CD4-positive, alpha-beta T cell (primary cell): ENCODE data around the gene SNRNP27. TPM values are rescaled to one million over a fixed set of nuclear protein-coding genes. Genes with fewer than 3 reads are reported as not detected.

Source experiments
- ATAC-seq: fragments of 200-7000 bp; cut with Tn5 transposase; one replicate; pipeline ENCODE4 v1.10.0; 2022; ENCODE audit warnings: mild to moderate bottlenecking; ENCODE audit not compliant: poor library complexity
- CTCF ChIA-PET: fragments of 350-600 bp; sonication (Branson Sonifier 250); formaldehyde crosslinking; loops from one replicate; lab custom pipeline; 2021; ENCODE audit warnings: antibody characterized with exemption, inconsistent platforms; lab: Charles Lee
- POLR2A ChIA-PET: fragments of 350-600 bp; sonication (Branson Sonifier 250); formaldehyde crosslinking; loops from one replicate; lab custom pipeline; 2021; ENCODE audit warnings: antibody characterized with exemption, inconsistent platforms; lab: Charles Lee
- DNase-seq, 14 experiments: peaks; one replicate each; pipeline ENCODE4 v3.0.0-alpha.2; 2013 to 2020; ENCODE audit warnings: mixed read lengths in 2 of 14
- H3K27ac ChIP-seq, 2 donors: one replicate each; pipeline versions ENCODE4 v1.5.1 to v1.7.0; 2013; ENCODE audit warnings: low read length in 2 of 2, low read depth in 1 of 2, mild to moderate bottlenecking in 1 of 2
- H3K27me3 ChIP-seq, 2 experiments: 1 replicate in 1 of 2; 2 replicates in 1 of 2; pipeline versions ENCODE4 v1.6.1 to v1.7.0; 2013; ENCODE audit warnings: low read length in 2 of 2, control low read depth in 1 of 2, mild to moderate bottlenecking in 1 of 2, moderate library complexity in 1 of 2; ENCODE audit not compliant: insufficient read depth in 2 of 2, control insufficient read depth in 1 of 2
- H3K36me3 ChIP-seq: one replicate; pipeline ENCODE4 v1.6.1; 2013; ENCODE audit warnings: low read length, control low read depth; ENCODE audit not compliant: insufficient read depth
- H3K4me1 ChIP-seq: one replicate; pipeline ENCODE4 v1.6.1; 2013; ENCODE audit warnings: low read length, control low read depth; ENCODE audit not compliant: insufficient read depth
- H3K4me3 ChIP-seq: one replicate; pipeline ENCODE4 v1.5.1; 2013; ENCODE audit warnings: mild to moderate bottlenecking, low read length, moderate library complexity
- H3K9me3 ChIP-seq, 2 experiments: 1 replicate in 1 of 2; 2 replicates in 1 of 2; pipeline versions ENCODE4 v1.6.1 to v1.7.0; 2013; ENCODE audit warnings: low read length in 2 of 2, mild to moderate bottlenecking in 2 of 2, control low read depth in 1 of 2, moderate library complexity in 1 of 2; ENCODE audit not compliant: control insufficient read depth in 1 of 2, insufficient read depth in 1 of 2
- H3K27ac Mint-ChIP-seq: one replicate; pipeline ENCODE4 v1.8.0; 2020; ENCODE audit warnings: mixed read lengths
- H3K27me3 Mint-ChIP-seq: one replicate; pipeline ENCODE4 v1.8.0; 2021; ENCODE audit warnings: mixed read lengths
- H3K36me3 Mint-ChIP-seq: one replicate; pipeline ENCODE4 v1.8.0; 2021; ENCODE audit warnings: low read depth, mixed read lengths
- H3K4me1 Mint-ChIP-seq: one replicate; pipeline ENCODE4 v1.8.0; 2021; ENCODE audit warnings: low read depth, mixed read lengths
- H3K4me3 Mint-ChIP-seq: one replicate; pipeline ENCODE4 v1.8.0; 2020; ENCODE audit warnings: mild to moderate bottlenecking, mixed read lengths
- H3K9me3 Mint-ChIP-seq: one replicate; pipeline ENCODE4 v1.8.0; 2020; ENCODE audit warnings: mixed read lengths
- intact Hi-C, 2 experiments: fragments of 100-400 bp; cut with DNase I in 1 of 2; cut with micrococcal nuclease in 1 of 2; formaldehyde crosslinking; loops; one replicate each; pipeline versions ENCODE4 v1.15.1 to v1.9.0; 2023 to 2025; cut with DNase I, micrococcal nuclease
- polyA plus RNA-seq, 2 donors: library from polyadenylated mRNA; unstranded; fragments of 120-200 nt; gene quantifications; one replicate each; pipeline ENCODE4 v1.2.1, GENCODE V29; 2013
- total RNA-seq, 174 experiments: library from RNA in 2 of 174; stranded (reverse) in 2 of 174; gene quantifications; one replicate each; pipeline ENCODE4 v1.2.3 and lab custom pipeline; 2021 to 2026
- TF ChIP-seq, protein P1 (sequence below): fragments of 200-600 bp; IDR thresholded peaks from one replicate; pipeline ENCODE4 v1.8.0; 2022; ENCODE audit warnings: antibody characterized with exemption, mild to moderate bottlenecking

The SNRNP27 gene, protein sequence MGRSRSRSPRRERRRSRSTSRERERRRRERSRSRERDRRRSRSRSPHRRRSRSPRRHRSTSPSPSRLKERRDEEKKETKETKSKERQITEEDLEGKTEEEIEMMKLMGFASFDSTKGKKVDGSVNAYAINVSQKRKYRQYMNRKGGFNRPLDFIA
- total RNA-seq, result 10 to 100 TPM; 50.9 to 54.8 TPM
- polyA plus RNA-seq (2013, experiment 1 of 2), result 45.1 TPM
- polyA plus RNA-seq (2013, experiment 2 of 2), result 48.6 TPM
- total RNA-seq (lab: John Stamatoyannopoulos, UW), result 11.9 to 35.4 (median 21.7) reads per million in 172 experiments

DNA sequence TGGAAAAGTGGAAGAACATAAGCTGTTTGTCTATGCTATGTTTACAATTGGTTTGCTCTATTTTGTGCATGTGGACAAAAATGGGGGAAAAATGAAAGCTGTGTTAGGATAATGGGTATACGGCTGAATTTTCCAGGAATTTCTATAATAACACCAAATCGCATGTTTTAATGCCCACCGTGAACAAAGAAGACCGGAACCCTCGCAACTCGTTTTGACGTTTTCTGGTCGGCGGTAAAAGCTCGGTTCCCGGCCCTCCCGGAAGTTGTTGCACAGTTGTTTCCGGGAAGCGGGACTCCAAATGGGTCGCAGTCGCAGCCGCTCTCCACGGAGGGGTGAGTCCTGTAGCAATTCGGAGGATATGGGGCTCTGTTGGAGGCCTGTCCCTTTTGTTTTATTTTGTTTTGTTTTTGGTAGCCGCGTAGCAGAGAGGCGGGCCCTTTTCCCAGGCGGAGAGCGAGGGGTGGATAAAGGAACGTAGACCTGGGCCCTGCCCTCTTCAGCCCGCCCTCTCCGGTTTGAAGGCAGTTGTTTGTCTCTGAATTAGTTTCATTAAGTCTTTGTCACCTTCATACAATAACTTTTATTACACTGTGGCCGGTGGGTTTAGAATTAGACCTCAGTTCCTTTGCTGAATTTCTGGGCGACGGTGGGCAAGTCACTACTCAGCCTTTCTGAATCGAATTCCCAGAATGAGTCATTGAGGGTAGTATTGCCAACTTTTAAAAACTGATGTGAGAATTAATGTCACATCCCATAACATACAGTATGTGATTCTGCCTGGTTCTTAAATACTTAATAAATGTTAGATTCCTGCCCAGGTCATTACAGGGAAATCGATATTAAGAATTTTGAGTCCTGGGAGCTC is at the start of gene SNRNP27:
TSS of gene SNRNP27 (plus strand) at position 273 of the 868 bp plus-strand sequence. CDS start at position 302, 29 bp downstream.
- ATAC-seq, result peak; percentile 93
- H3K4me1 ChIP-seq, result peaks cover 19% of the 10 kb centered on the region
- intact Hi-C loops, result loop anchor here (2.0 to 10.0 kb wide), 3 partner anchors 21 to 169 kb away; partner anchors contain the start of gene MXD1 (in 1 of the 2)
- Mint-ChIP-seq H3K27me3 (no peaks in the 10 kb centered on the region), H3K36me3 (peaks cover 51% of the 10 kb centered on the region), H3K27ac (peak within 1 kb of the TSS; percentile 99), H3K4me1 (peaks cover 51% of the 10 kb centered on the region), H3K9me3 (no peaks in the 10 kb centered on the region), H3K4me3 (peak within 1 kb of the TSS; percentile 100)
- CTCF ChIA-PET, result interaction anchor here (0.6 to 1.1 kb wide), 3 partner anchors 62 to 297 kb away, joined by 3 to 4 read pairs (median 3); partner anchors contain the start of gene C2orf42
- H3K36me3 ChIP-seq, result peaks cover 32% of the 10 kb centered on the region
- POLR2A ChIA-PET, result interaction anchor here (0.7 to 3.7 kb wide), 12 partner anchors 8 to 400 kb away, joined by 3 to 35 read pairs (median 6); partner anchors contain the start of genes C2orf42, MXD1, PCYOX1 and SNRPG
- TF ChIP-seq, protein P1, sequence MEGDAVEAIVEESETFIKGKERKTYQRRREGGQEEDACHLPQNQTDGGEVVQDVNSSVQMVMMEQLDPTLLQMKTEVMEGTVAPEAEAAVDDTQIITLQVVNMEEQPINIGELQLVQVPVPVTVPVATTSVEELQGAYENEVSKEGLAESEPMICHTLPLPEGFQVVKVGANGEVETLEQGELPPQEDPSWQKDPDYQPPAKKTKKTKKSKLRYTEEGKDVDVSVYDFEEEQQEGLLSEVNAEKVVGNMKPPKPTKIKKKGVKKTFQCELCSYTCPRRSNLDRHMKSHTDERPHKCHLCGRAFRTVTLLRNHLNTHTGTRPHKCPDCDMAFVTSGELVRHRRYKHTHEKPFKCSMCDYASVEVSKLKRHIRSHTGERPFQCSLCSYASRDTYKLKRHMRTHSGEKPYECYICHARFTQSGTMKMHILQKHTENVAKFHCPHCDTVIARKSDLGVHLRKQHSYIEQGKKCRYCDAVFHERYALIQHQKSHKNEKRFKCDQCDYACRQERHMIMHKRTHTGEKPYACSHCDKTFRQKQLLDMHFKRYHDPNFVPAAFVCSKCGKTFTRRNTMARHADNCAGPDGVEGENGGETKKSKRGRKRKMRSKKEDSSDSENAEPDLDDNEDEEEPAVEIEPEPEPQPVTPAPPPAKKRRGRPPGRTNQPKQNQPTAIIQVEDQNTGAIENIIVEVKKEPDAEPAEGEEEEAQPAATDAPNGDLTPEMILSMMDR, result no peak
- no peaks in the 10 kb centered on the region for H3K9me3 ChIP-seq
- H3K27me3 ChIP-seq, result no peaks in the 10 kb centered on the region
- peak within 1 kb of the TSS; percentile 84 for H3K4me3 ChIP-seq
- H3K27ac ChIP-seq, result peak within 1 kb of the TSS; percentile 66 to 77
- DNase-seq, result peak; percentile 74 to 90 (median 81)

DNA sequence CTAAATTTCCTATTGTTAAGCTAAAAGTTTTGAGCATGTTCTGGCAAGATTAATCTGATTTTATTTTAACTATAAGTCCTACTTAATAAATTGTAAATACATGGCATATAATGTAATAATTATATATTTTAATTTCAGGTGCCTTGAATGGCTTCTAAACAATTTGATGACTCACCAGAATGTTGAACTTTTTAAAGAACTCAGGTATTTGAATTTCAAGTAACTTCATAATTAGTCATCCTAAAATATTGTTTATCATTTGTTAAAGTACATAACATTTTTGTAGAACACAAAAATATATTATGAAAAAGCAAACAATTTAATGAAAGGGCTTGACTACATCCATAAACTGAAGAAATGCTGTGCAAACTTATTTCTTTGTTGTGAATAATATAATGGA is 49.8 kb upstream of the SNRNP27 start:
- H3K9me3 Mint-ChIP-seq, result no peaks in the 10 kb centered on the region

DNA sequence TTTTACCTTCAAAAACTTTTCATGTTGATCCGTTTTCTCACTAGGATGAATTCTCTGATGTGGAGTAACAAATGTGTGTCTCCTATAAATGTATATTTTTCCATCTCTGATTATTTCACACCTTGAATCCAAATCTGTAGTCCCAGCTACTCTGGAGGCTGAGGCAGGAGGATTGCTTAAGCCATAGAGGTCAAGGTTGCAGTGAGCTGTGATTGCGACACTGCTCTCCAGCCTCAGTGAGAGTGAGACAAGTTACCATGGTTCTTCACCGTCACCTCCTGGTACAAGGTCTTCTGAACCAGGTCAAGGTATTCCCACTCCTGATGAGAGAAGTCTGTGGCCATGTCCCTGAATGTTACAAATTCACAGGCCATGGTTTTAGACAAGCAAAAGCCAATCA is 49.2 kb upstream of the SNRNP27 start:
- Mint-ChIP-seq H3K36me3 (peaks cover 71% of the 10 kb centered on the region), H3K9me3 (no peaks in the 10 kb centered on the region), H3K4me1 (no peaks in the 10 kb centered on the region), H3K27ac (no peak overlapping the region), H3K4me3 (no peak overlapping the region), H3K27me3 (no peaks in the 10 kb centered on the region)
- POLR2A ChIA-PET, result no interaction called here
- ATAC-seq (no peak), DNase-seq (no peak)
- intact Hi-C loops, result no loop called here
- Histone ChIP-seq H3K4me3 (no peak overlapping the region), H3K27ac (no peak overlapping the region), H3K27me3 (no peaks in the 10 kb centered on the region), H3K36me3 (peaks cover 56% of the 10 kb centered on the region), H3K9me3 (no peaks in the 10 kb centered on the region), H3K4me1 (no peaks in the 10 kb centered on the region)
- TF ChIP-seq, protein P1, result no peak
- CTCF ChIA-PET, result no interaction called here

More for the DNA sequence above, 49.8 kb upstream of the SNRNP27 start:
- H3K4me3 Mint-ChIP-seq, result no peak overlapping the region
- no peak overlapping the region for H3K4me3 ChIP-seq
- ChIA-PET POLR2A (no interaction called here), CTCF (no interaction called here)
- no peaks in the 10 kb centered on the region for H3K27me3 ChIP-seq
- no peaks in the 10 kb centered on the region for H3K4me1 ChIP-seq
- H3K27ac ChIP-seq, result no peak overlapping the region
- intact Hi-C loops, result no loop called here
- peaks cover 73% of the 10 kb centered on the region for H3K36me3 Mint-ChIP-seq
- H3K27ac Mint-ChIP-seq, result no peak overlapping the region
- H3K27me3 Mint-ChIP-seq, result no peaks in the 10 kb centered on the region
- H3K4me1 Mint-ChIP-seq, result no peaks in the 10 kb centered on the region
- TF ChIP-seq, protein P1, result no peak
- DNase-seq, result no peak
- peaks cover 53% of the 10 kb centered on the region for H3K36me3 ChIP-seq
- H3K9me3 ChIP-seq, result no peaks in the 10 kb centered on the region
- no peak for ATAC-seq
